BE2C (cell line): ENCODE results near the gene ZBTB12.
A peak's percentile ranks its signal among the peaks of the same experiment; 100 is the strongest.
"Not testable (repeated sequence)": the region's sequence is repeated elsewhere in the genome, so short reads cannot be mapped to it uniquely, and the experiment has no call there.

ENCODE experiments used
- DNase-seq: peaks from one replicate; pipeline ENCODE4 v3.0.0-alpha.2; 2020
- H3K27me3 ChIP-seq: fragments of 250-450 bp; sonication (Bioruptor Pico); 2 replicates; pipeline ENCODE4 v1.5.1; 2020; ENCODE audit warnings: mild to moderate bottlenecking
- H3K36me3 ChIP-seq: fragments of 250-450 bp; sonication (Bioruptor Pico); 2 replicates; pipeline ENCODE4 v1.5.1; 2020; ENCODE audit warnings: mild to moderate bottlenecking
- H3K4me1 ChIP-seq: fragments of 250-450 bp; sonication (Bioruptor Pico); 2 replicates; pipeline ENCODE4 v1.5.1; 2020
- H3K4me3 ChIP-seq: 2 replicates; pipeline ENCODE4 v1.5.1; 2011; ENCODE audit warnings: low read depth, low read length
- H3K9me3 ChIP-seq: fragments of 250-450 bp; sonication (Bioruptor Pico); 2 replicates; pipeline ENCODE4 v1.5.1; 2020
- CTCF ChIP-seq: IDR thresholded peaks from 2 replicates; pipeline ENCODE4 v1.5.1; 2012; ENCODE audit warnings: mild to moderate bottlenecking, low read depth, low read length

ZBTB12 gene

GRCh38 chr6:31862344-31863235 lies 39.3 kb downstream of the ZBTB12 start, which contains the start of gene NEU1:
TSS of gene NEU1 (minus strand) at chr6:31862821. CDS start at chr6:31862776, 45 bp downstream.
- peak; percentile 100 for DNase-seq
- no peak for TF ChIP-seq CTCF
- Histone ChIP-seq H3K4me3 (peak within 1 kb of the TSS; percentile 76), H3K36me3 (0 out of 2 replicates have a peak, but pooled peaks cover 3% of the 10 kb centered on the region), H3K27me3 (no peaks in the 10 kb centered on the region), H3K4me1 (no peaks in the 10 kb centered on the region), H3K9me3 (no peaks in the 10 kb centered on the region)

- Histone ChIP-seq H3K9me3 (no peaks in the 10 kb centered on the region), H3K4me1 (no peaks in the 10 kb centered on the region), H3K4me3 (peak overlapping the region; percentile 76), H3K27me3 (no peaks in the 10 kb centered on the region), H3K36me3 (0 out of 2 replicates have a peak, but pooled peaks cover 3% of the 10 kb centered on the region)
- DNase-seq = no peak
- no peak for TF ChIP-seq CTCF
These were observed 40.0 kb downstream of the ZBTB12 start for GRCh38 chr6:31861919-31862343.

GRCh38 chr6:31861150-31861549 lies 40.7 kb downstream of the ZBTB12 start:
- Histone ChIP-seq H3K36me3 (0 out of 2 replicates have a peak, but pooled peaks cover 3% of the 10 kb centered on the region), H3K4me1 (no peaks in the 10 kb centered on the region), H3K27me3 (no peaks in the 10 kb centered on the region), H3K9me3 (no peaks in the 10 kb centered on the region), H3K4me3 (no peak overlapping the region)
- no peak for TF ChIP-seq CTCF
- DNase-seq = no peak

GRCh38 chr6:31860349-31860748 lies 41.5 kb downstream of the ZBTB12 start:
- H3K9me3 ChIP-seq = no peaks in the 10 kb centered on the region
- H3K36me3 ChIP-seq = 0 out of 2 replicates have a peak, but pooled peaks cover 3% of the 10 kb centered on the region
- H3K4me3 ChIP-seq = no peak overlapping the region
- TF ChIP-seq CTCF = no peak
- DNase-seq = no peak
- H3K27me3 ChIP-seq = no peaks in the 10 kb centered on the region
- H3K4me1 ChIP-seq = no peaks in the 10 kb centered on the region

GRCh38 chr6:31859923-31860322 lies 42.0 kb downstream of the ZBTB12 start:
- Histone ChIP-seq H3K36me3 (0 out of 2 replicates have a peak, but pooled peaks cover 3% of the 10 kb centered on the region), H3K4me3 (no peak overlapping the region), H3K9me3 (no peaks in the 10 kb centered on the region), H3K4me1 (no peaks in the 10 kb centered on the region), H3K27me3 (no peaks in the 10 kb centered on the region)
- no peak for TF ChIP-seq CTCF
- DNase-seq = no peak

- H3K4me1 ChIP-seq = no peaks in the 10 kb centered on the region
- 0 out of 2 replicates have a peak, but pooled peaks cover 3% of the 10 kb centered on the region for H3K36me3 ChIP-seq
- no peaks in the 10 kb centered on the region for H3K9me3 ChIP-seq
- H3K4me3 ChIP-seq = no peak overlapping the region
- TF ChIP-seq CTCF = no peak
- DNase-seq = no peak
- no peaks in the 10 kb centered on the region for H3K27me3 ChIP-seq
These were observed 43.2 kb downstream of the ZBTB12 start for GRCh38 chr6:31858707-31859106.

- H3K4me3 ChIP-seq, H3K9me3 ChIP-seq, H3K27me3 ChIP-seq, H3K4me1 ChIP-seq, H3K36me3 ChIP-seq, DNase-seq: not testable (repeated sequence)
These were observed 44.1 kb downstream of the ZBTB12 start for GRCh38 chr6:31857774-31858173.

GRCh38 chr6:31851980-31852718 lies 49.7 kb downstream of the ZBTB12 start:
- DNase-seq, H3K4me1 ChIP-seq, H3K27me3 ChIP-seq, H3K9me3 ChIP-seq, H3K4me3 ChIP-seq, H3K36me3 ChIP-seq: not testable (repeated sequence)
